ENCODE data around the gene NTSR1. TPM values are rescaled to one million over a fixed set of nuclear protein-coding genes. Genes with fewer than 3 reads are reported as not detected.

NTSR1 gene
- total and polyA plus RNA-seq, 2 of the 13 experiments (the other 11 are each of a cell fraction or from before 2014, with no cell fraction given): 0.09 to 0.12 TPM

GRCh38 chr20:62666736-62667529 lies 41.7 kb upstream of the NTSR1 start (continued):
- TF ChIP-seq RERE (CRISPR knock-in tag; IDR thresholded peaks at IDR 0.05; ENCODE audit: low read depth): peak; percentile 78
- peak; percentile 88 for TF ChIP-seq HIVEP1 (CRISPR knock-in tag; IDR thresholded peaks at IDR 0.05)
- TF ChIP-seq CBX5 (CRISPR knock-in tag; IDR thresholded peaks at IDR 0.05; ENCODE audit: borderline replicate concordance): peak; percentile 75; the same call in 1 of the 2 replicates
- TF ChIP-seq ZKSCAN5 (CRISPR knock-in tag; IDR thresholded peaks at IDR 0.05): no peak
- TF ChIP-seq YEATS4 (CRISPR knock-in tag; IDR thresholded peaks at IDR 0.05; ENCODE audit: borderline replicate concordance): peak; percentile 61; the same call in 1 of the 2 replicates
- TF ChIP-seq RXRA (CRISPR knock-in tag; IDR thresholded peaks at IDR 0.05): peak; percentile 98
- peak; percentile 68; the same call in 1 of the 2 replicates for TF ChIP-seq TRIM24 (CRISPR knock-in tag; IDR thresholded peaks at IDR 0.05)
- peak; percentile 82; the same call in 1 of the 2 replicates for TF ChIP-seq ZBTB39 (CRISPR knock-in tag; IDR thresholded peaks at IDR 0.05)
- no peak for TF ChIP-seq TRIM22 (IDR thresholded peaks at IDR 0.05)
- peak; percentile 89 for TF ChIP-seq TFE3 (CRISPR knock-in tag; IDR thresholded peaks at IDR 0.05)
- peak; percentile 90 for TF ChIP-seq ZNF691 (CRISPR knock-in tag; IDR thresholded peaks at IDR 0.05; ENCODE audit: borderline replicate concordance, low read depth)
- 0 out of 2 replicates have a peak, but pooled peaks have one; percentile 32 for TF ChIP-seq ZNF101 (CRISPR knock-in tag; IDR thresholded peaks at IDR 0.05; ENCODE audit: borderline replicate concordance, low read depth)
